Lung (tissue), 12 donors: ENCODE data around the gene APBB2. TPM values are rescaled to one million over a fixed set of nuclear protein-coding genes. Genes with fewer than 3 reads are reported as not detected.

Source experiments
- ATAC-seq: fragments of 200-7000 bp; cut with Tn5 transposase; one replicate; pipeline ENCODE4 v1.9.1; 2020; ENCODE audit warnings: moderate number of reproducible peaks; ENCODE audit not compliant: insufficient read depth, low FRiP score
- DNase-seq, 3 donors: peaks; one replicate each; pipeline ENCODE4 v3.0.0-alpha.2; 2013 to 2017
- H3K27ac ChIP-seq, 2 donors: one replicate each; pipeline ENCODE4 v1.5.1; 2013; ENCODE audit warnings: mild to moderate bottlenecking in 2 of 2, moderate library complexity in 2 of 2, control low read depth in 1 of 2, inconsistent platforms in 1 of 2, low read depth in 1 of 2, low read length in 1 of 2
- H3K27me3 ChIP-seq, 3 donors: one replicate each; pipeline ENCODE4 v1.5.1; 2013; ENCODE audit warnings: low read length in 2 of 3; ENCODE audit not compliant: control insufficient read depth in 3 of 3, insufficient read depth in 3 of 3
- H3K36me3 ChIP-seq, 4 donors: one replicate each; pipeline ENCODE4 v1.5.1; 2013; ENCODE audit warnings: low read length in 4 of 4, mild to moderate bottlenecking in 1 of 4, moderate library complexity in 1 of 4; ENCODE audit not compliant: control insufficient read depth in 4 of 4, insufficient read depth in 4 of 4
- H3K4me1 ChIP-seq, 5 donors: one replicate each; pipeline ENCODE4 v1.5.1; 2013; ENCODE audit warnings: low read length in 5 of 5, mild to moderate bottlenecking in 2 of 5, moderate library complexity in 1 of 5; ENCODE audit not compliant: control insufficient read depth in 5 of 5, insufficient read depth in 5 of 5
- H3K4me3 ChIP-seq: one replicate; pipeline ENCODE4 v1.5.1; 2013; ENCODE audit warnings: mild to moderate bottlenecking, control low read depth, moderate library complexity
- H3K9ac ChIP-seq, 2 donors: one replicate each; pipeline ENCODE4 v1.5.1; 2013; ENCODE audit warnings: low read length in 2 of 2, control low read depth in 1 of 2; ENCODE audit not compliant: insufficient read depth in 1 of 2
- H3K9me3 ChIP-seq, 4 donors: one replicate each; pipeline ENCODE4 v1.5.1; 2013; ENCODE audit warnings: low read length in 3 of 4, mild to moderate bottlenecking in 1 of 4, moderate library complexity in 1 of 4; ENCODE audit not compliant: control insufficient read depth in 4 of 4, insufficient read depth in 3 of 4
- WGBS, 2 donors: extraction: QIAGEN DNeasy Blood & Tissue Kit; methylation state at CpG; one replicate each; pipeline ENCODE4 v1.1.7; 2013; 5-methylcytosine and 5-hydroxymethylcytosine counted together
- polyA plus RNA-seq, 2 donors: library from polyadenylated mRNA; stranded (reverse); fragments of 200-250 nt; gene quantifications; one replicate each; pipeline ENCODE4 v1.2.1, GENCODE V29; 2013
- total RNA-seq, 2 donors: library from RNA; depleted of rRNA in 1 of 2; stranded (reverse); fragments of >200 nt in 1 of 2; gene quantifications; one replicate each; pipeline ENCODE4 v1.2.1, GENCODE V29; 2014 to 2021
- TF ChIP-seq, protein P1 (sequence below): IDR thresholded peaks from 2 replicates; pipeline ENCODE4 v1.5.1; 2012; ENCODE audit warnings: mild to moderate bottlenecking; ENCODE audit errors: control extremely low read depth, extremely low read depth
- donor health status: control.
- donor health status: control.
- donor health status: Bipolar disorder and iron deficiency.
- donor health status: healthy.
- donor health status: DM: yes; HTN: yes; CAD: no.

APBB2 gene
- total and polyA plus RNA-seq, 4 donors, result 13.3 to 99.0 (median 40.4) TPM

DNA sequence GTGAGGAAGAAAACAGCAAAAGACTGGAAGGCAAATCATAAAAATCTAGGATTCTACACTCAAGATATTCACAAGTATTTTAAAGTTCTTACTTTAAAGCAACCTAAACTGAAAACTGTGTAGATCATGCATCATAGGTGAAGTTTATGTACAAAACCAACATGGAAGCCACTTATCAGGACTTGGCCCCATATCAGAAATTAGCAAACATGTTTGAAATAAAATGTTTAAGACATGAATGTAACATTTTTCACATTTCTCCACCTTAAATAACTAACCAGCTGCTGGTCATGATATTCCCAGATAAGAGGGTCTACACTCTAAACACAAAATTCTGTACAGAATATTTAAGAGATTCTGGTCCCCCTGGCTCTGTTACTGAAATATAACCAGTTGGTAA is 38.5 kb downstream of the APBB2 start:
- Histone ChIP-seq H3K27me3 (no peaks in the 10 kb centered on the region), H3K27ac (no peak overlapping the region), H3K4me1 (peaks cover 2 to 36% (median 7%) of the 10 kb centered on the region in 5 donors), H3K36me3 (peaks cover 0 to 1% (median 0%) of the 10 kb centered on the region in 4 donors), H3K4me3 (no peak overlapping the region), H3K9me3 (no peaks in the 10 kb centered on the region), H3K9ac (no peak overlapping the region)
- TF ChIP-seq, protein P1, sequence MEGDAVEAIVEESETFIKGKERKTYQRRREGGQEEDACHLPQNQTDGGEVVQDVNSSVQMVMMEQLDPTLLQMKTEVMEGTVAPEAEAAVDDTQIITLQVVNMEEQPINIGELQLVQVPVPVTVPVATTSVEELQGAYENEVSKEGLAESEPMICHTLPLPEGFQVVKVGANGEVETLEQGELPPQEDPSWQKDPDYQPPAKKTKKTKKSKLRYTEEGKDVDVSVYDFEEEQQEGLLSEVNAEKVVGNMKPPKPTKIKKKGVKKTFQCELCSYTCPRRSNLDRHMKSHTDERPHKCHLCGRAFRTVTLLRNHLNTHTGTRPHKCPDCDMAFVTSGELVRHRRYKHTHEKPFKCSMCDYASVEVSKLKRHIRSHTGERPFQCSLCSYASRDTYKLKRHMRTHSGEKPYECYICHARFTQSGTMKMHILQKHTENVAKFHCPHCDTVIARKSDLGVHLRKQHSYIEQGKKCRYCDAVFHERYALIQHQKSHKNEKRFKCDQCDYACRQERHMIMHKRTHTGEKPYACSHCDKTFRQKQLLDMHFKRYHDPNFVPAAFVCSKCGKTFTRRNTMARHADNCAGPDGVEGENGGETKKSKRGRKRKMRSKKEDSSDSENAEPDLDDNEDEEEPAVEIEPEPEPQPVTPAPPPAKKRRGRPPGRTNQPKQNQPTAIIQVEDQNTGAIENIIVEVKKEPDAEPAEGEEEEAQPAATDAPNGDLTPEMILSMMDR, result no peak
- ATAC-seq (no peak), DNase-seq (no peak)

DNA sequence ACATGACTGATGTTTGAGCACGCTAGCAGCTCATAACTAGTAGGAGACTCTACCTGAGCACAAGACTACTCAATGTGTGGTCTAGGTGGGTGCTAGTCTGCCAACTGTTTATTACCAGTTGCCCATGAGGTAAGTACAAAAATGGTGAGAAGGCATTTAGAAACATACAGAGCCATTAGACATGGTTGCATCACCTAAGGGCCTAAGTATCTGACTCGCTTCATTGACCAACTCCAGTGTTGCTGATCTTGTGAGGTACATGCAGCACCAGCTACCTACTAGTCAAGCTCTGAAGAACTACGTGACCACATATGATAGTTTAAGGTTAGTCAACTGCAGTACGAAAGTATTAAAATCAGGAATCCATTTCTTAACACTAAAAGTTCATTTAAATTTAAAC is 39.9 kb downstream of the APBB2 start:
- no peak overlapping the region for H3K9ac ChIP-seq
- H3K36me3 ChIP-seq, result peaks cover 0 to 1% (median 0%) of the 10 kb centered on the region in 4 donors
- peaks cover 2 to 28% (median 7%) of the 10 kb centered on the region in 5 donors for H3K4me1 ChIP-seq
- 97 to 98% methylated on average over 4 of the region's 4 CpGs for WGBS, 2 donors
- no peak for ATAC-seq
- TF ChIP-seq, protein P1, result no peak
- DNase-seq, result no peak
- H3K4me3 ChIP-seq, result no peak overlapping the region
- H3K27ac ChIP-seq, result no peak overlapping the region
- no peaks in the 10 kb centered on the region for H3K9me3 ChIP-seq
- no peaks in the 10 kb centered on the region for H3K27me3 ChIP-seq

DNA sequence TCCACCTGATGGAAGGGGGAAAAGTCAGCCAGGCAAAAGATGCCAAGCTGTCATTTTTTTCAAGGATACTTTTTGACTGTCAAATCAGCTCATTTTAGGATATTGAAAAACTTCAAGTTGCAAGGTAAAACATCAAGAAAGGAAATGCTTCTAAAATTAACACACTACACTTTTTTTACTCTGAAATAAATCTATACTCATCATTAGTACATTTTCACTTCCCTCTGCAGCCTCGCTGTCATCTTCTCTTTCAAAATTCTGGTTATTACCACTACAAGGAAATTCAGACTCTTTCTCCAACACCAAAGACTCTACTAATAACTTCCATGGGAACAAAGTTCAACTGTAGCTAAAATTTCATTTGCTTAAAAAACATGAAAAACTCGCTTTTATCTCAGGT is 41.6 kb downstream of the APBB2 start:
- ATAC-seq, result no peak
- peaks cover 0 to 1% (median 0%) of the 10 kb centered on the region in 4 donors for H3K36me3 ChIP-seq
- TF ChIP-seq, protein P1, result no peak
- peaks cover 0 to 15% (median 6%) of the 10 kb centered on the region in 5 donors for H3K4me1 ChIP-seq
- H3K9me3 ChIP-seq, result no peaks in the 10 kb centered on the region
- WGBS, 2 donors, result 79 to 82% methylated on average over 2 of the region's 2 CpGs
- no peak overlapping the region for H3K27ac ChIP-seq
- no peak overlapping the region for H3K4me3 ChIP-seq
- DNase-seq, result no peak
- H3K27me3 ChIP-seq, result no peaks in the 10 kb centered on the region
- H3K9ac ChIP-seq, result no peak overlapping the region

DNA sequence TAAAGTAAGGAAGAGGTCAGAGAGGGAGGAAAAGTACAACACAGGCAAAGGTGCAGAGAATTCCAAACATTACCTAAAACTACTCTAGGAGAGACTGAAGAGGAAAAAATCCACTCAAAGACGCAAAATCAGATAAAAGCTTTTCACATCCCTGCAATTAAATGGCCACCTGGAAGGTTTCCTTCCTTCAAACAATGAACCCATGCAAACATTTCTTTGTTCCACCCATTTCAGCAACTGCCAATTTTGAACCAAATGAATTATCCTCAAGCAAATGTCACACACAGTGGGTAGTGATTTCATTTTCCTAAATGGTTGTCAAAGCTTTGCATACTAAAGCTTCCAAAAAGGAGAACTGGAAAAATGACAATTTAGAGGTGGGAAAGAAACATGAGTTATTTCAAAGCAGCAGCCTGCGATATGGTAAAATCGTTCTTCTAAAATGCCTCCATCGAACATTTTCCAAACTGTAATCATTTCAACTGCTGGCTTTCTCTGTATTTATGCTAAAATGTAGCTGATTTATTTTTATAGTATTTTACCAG is 45.0 kb downstream of the APBB2 start:
- H3K27ac ChIP-seq, result no peak overlapping the region

More for the DNA sequence above, 45.0 kb downstream of the APBB2 start:
- Histone ChIP-seq H3K4me3 (no peak overlapping the region), H3K9me3 (no peaks in the 10 kb centered on the region), H3K36me3 (peaks cover 0 to 1% (median 0%) of the 10 kb centered on the region in 4 donors), H3K4me1 (peaks cover 0 to 4% (median 0%) of the 10 kb centered on the region in 5 donors), H3K9ac (peak overlapping the region in 1 of 2 donors; percentile 20), H3K27me3 (no peaks in the 10 kb centered on the region)
- DNase-seq (no peak), ATAC-seq (no peak)
- WGBS, 2 donors, result 80 to 95% methylated on average over 4 of the region's 4 CpGs
- TF ChIP-seq, protein P1, result no peak
